Measurements from ENCODE around the gene RHD.

The RHD gene

GRCh38 chr1:25356441-25356840 is 84.1 kb downstream of the RHD start:
- H4K20me1 ChIP-seq (ENCODE audit: insufficient read depth, low read length) = no peaks in the 10 kb centered on the region
- H3K27me3 ChIP-seq (ENCODE audit: insufficient read depth, low read length) = no peaks in the 10 kb centered on the region
- no peaks in the 10 kb centered on the region for H3K9me2 ChIP-seq (ENCODE audit: low read depth, low read length)
- H3F3A ChIP-seq (ENCODE audit: insufficient read depth, low read length) = no peaks in the 10 kb centered on the region
- TF ChIP-seq CTCF (IDR thresholded peaks at IDR 0.05; ENCODE audit: low read length) (no peak), EZH2 (IDR thresholded peaks at IDR 0.05; ENCODE audit: borderline replicate concordance, low read length) (no peak)
- no peaks in the 10 kb centered on the region for H3K4me1 ChIP-seq (ENCODE audit: insufficient read depth, low read length, severe bottlenecking)
- H3K4me3 ChIP-seq (ENCODE audit: low read depth, low read length, poor library complexity, severe bottlenecking) = no peak overlapping the region
- peaks cover 85% of the 10 kb centered on the region for H3K36me3 ChIP-seq (ENCODE audit: insufficient read depth, low read length)
- no peak overlapping the region for H3K4me2 ChIP-seq (ENCODE audit: low read length)
- H2AFZ ChIP-seq (ENCODE audit: low read length) = no peak overlapping the region
- H3K9me3 ChIP-seq (ENCODE audit: low read length) = no peaks in the 10 kb centered on the region
- no peaks in the 10 kb centered on the region for H3K79me2 ChIP-seq (ENCODE audit: insufficient read depth, low read length)
- no peak overlapping the region for H3K9ac ChIP-seq (ENCODE audit: low read length)
- H3K27ac ChIP-seq (ENCODE audit: low read depth, low read length, poor library complexity, severe bottlenecking) = no peak overlapping the region

DNA sequence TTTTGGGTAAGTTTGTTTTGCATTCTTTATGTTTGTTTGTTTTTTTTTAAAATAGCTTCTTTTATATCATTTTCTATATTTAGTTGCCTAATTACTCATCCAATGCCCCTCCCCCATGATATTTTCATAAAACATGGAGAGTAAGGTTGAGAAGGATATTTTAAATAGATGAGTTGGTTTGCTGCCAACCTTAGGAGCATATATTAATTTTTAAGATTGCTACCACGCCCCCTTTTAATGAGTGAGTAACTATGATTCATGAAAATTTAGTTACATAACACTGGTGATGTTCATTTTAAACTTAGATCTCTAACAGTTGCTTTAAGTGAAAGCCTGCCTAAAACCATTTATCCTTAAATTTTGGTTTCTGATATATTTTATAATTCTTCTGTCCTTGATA is 84.5 kb downstream of the RHD start:
- Histone ChIP-seq H3K9me2 (ENCODE audit: low read depth, low read length) (no peaks in the 10 kb centered on the region), H3K79me2 (ENCODE audit: insufficient read depth, low read length) (no peaks in the 10 kb centered on the region), H2AFZ (ENCODE audit: low read length) (no peak overlapping the region), H3K9ac (ENCODE audit: low read length) (no peak overlapping the region), H3K27me3 (ENCODE audit: insufficient read depth, low read length) (no peaks in the 10 kb centered on the region), H3K4me3 (ENCODE audit: low read depth, low read length, poor library complexity, severe bottlenecking) (no peak overlapping the region), H3K4me1 (ENCODE audit: insufficient read depth, low read length, severe bottlenecking) (no peaks in the 10 kb centered on the region), H3K27ac (ENCODE audit: low read depth, low read length, poor library complexity, severe bottlenecking) (no peak overlapping the region), H3K36me3 (ENCODE audit: insufficient read depth, low read length) (peaks cover 85% of the 10 kb centered on the region), H3K9me3 (ENCODE audit: low read length) (no peaks in the 10 kb centered on the region), H3F3A (ENCODE audit: insufficient read depth, low read length) (no peaks in the 10 kb centered on the region), H3K4me2 (ENCODE audit: low read length) (no peak overlapping the region), H4K20me1 (ENCODE audit: insufficient read depth, low read length) (no peaks in the 10 kb centered on the region)
- TF ChIP-seq CTCF (IDR thresholded peaks at IDR 0.05; ENCODE audit: low read length) (no peak), EZH2 (IDR thresholded peaks at IDR 0.05; ENCODE audit: borderline replicate concordance, low read length) (no peak)

- Histone ChIP-seq H4K20me1 (ENCODE audit: insufficient read depth, low read length) (no peaks in the 10 kb centered on the region), H3K4me2 (ENCODE audit: low read length) (no peak overlapping the region), H3K9ac (ENCODE audit: low read length) (no peak overlapping the region), H3K4me3 (ENCODE audit: low read depth, low read length, poor library complexity, severe bottlenecking) (no peak overlapping the region), H3K27ac (ENCODE audit: low read depth, low read length, poor library complexity, severe bottlenecking) (no peak overlapping the region), H3K27me3 (ENCODE audit: insufficient read depth, low read length) (no peaks in the 10 kb centered on the region), H3K4me1 (ENCODE audit: insufficient read depth, low read length, severe bottlenecking) (no peaks in the 10 kb centered on the region), H3K79me2 (ENCODE audit: insufficient read depth, low read length) (no peaks in the 10 kb centered on the region), H3K9me3 (ENCODE audit: low read length) (no peaks in the 10 kb centered on the region), H3K9me2 (ENCODE audit: low read depth, low read length) (no peaks in the 10 kb centered on the region), H3K36me3 (ENCODE audit: insufficient read depth, low read length) (peaks cover 54% of the 10 kb centered on the region), H2AFZ (ENCODE audit: low read length) (no peak overlapping the region), H3F3A (ENCODE audit: insufficient read depth, low read length) (no peaks in the 10 kb centered on the region)
- TF ChIP-seq CTCF (IDR thresholded peaks at IDR 0.05; ENCODE audit: low read length) = no peak
- no peak for TF ChIP-seq EZH2 (IDR thresholded peaks at IDR 0.05; ENCODE audit: borderline replicate concordance, low read length)
These were observed 88.6 kb downstream of the RHD start for GRCh38 chr1:25360596-25361581.
